C4-2B (cell line): ENCODE results near the gene EIF3L.

Experiments
- CTCF ChIP-seq: fragments of 450-650 bp; conservative IDR thresholded peaks from 2 replicates; pipeline ENCODE4 v1.5.1; 2017; ENCODE audit warnings: mild to moderate bottlenecking
- ZFX ChIP-seq: fragments of 450-650 bp; IDR thresholded peaks from 2 replicates; pipeline ENCODE4 v1.6.1; 2017

DNA sequence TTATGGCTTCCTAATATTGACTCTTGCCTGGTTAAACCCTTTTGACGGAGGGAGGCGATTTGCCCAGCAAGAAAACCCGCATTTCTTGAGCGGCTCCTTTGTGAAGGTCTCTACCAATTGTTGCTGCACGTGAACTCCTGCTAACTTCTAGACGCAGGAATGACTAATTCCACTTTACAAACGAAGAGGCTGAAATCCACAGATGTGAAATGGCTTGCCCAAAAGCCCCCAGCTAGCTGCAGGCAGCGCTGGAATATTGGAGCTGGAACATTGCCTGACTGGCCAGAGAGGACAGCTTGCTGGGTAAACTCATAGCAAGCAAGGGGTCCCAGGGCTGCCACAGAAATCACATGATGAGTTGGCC is 40.9 kb upstream of the EIF3L start:
- TF ChIP-seq CTCF = no peak
- TF ChIP-seq ZFX = no peak
